Measurements from ENCODE around the gene ZNF546.

ZNF546 gene

DNA sequence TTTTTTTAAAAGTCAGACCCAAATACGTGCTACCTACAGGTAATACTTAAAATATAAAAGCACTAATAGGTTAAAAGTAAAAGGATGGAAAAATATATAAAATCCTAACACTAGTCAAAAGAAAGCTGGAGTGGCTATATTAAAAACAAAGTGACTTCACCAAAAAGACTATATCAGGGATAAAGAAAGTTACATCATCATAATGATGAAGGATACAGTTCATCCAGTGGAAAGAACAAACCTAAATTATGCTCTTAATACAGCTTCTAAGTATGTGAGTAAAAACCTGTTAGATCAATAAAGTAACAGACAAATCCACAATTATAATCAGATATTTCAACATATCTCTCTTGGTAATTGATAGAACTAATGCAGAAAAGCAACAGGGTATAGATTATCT is 60.3 kb downstream of the ZNF546 start:
- DNase-seq, result no peak
- Mint-ChIP-seq H3K27ac (no peak overlapping the region), H3K4me1 (peaks cover 38% of the 10 kb centered on the region), H3K9me3 (peaks cover 20 to 26% of the 10 kb centered on the region in 2 donors), H3K4me3 (peak overlapping the region in 1 of 2 donors; percentile 100), H3K27me3 (peaks cover 13% of the 10 kb centered on the region)
- ATAC-seq, result no peak

GRCh38 chr19:40059624-40060023 is 62.8 kb downstream of the ZNF546 start:
- peaks cover 13% of the 10 kb centered on the region for H3K4me1 Mint-ChIP-seq
- H3K9me3 Mint-ChIP-seq, result peaks cover 24 to 34% of the 10 kb centered on the region in 2 donors
- ATAC-seq (no peak), DNase-seq (no peak)
- no peak overlapping the region for H3K27ac Mint-ChIP-seq
- H3K27me3 Mint-ChIP-seq, result peaks cover 13% of the 10 kb centered on the region
- no peak overlapping the region for H3K4me3 Mint-ChIP-seq

- Mint-ChIP-seq H3K27ac (no peak overlapping the region), H3K4me3 (no peak overlapping the region), H3K9me3 (peaks cover 16 to 43% of the 10 kb centered on the region in 2 donors), H3K4me1 (no peaks in the 10 kb centered on the region), H3K27me3 (no peaks in the 10 kb centered on the region)
- ATAC-seq (no peak), DNase-seq (no peak)
Observed at GRCh38 chr19:40070058-40070457, 73.2 kb downstream of the ZNF546 start.

All from stimulated activated naive CD8-positive, alpha-beta T cell treated with anti-CD3 and anti-CD28 coated beads, Interleukin-15, amount 100 ng/mL, for 72 hours (primary cell).